NCI-H2107 treated with DMSO at 0.1 percent for 48 hours (cell line): ENCODE measurements around the gene TADA3.

Source experiments
- DNase-seq: peaks from one replicate; lab custom pipeline; 2025; ENCODE audit not compliant: unreplicated experiment; lab: John Stamatoyannopoulos, UW

The TADA3 gene

GRCh38 chr3:9809615-9810432 lies 17.6 kb upstream of the TADA3 start, which contains the start of gene TTLL3:
Gene TTLL3, plus strand, starts transcription at chr3:9810262. Its CDS starts 400 bp downstream, at chr3:9810662.
- DNase-seq, result no peak

- no peak for DNase-seq
These were observed 17.0 kb upstream of the TADA3 start for GRCh38 chr3:9809239-9809614.

GRCh38 chr3:9808345-9809037 lies 16.2 kb upstream of the TADA3 start:
- no peak for DNase-seq

GRCh38 chr3:9807981-9808344 lies 15.7 kb upstream of the TADA3 start:
- DNase-seq, result no peak

GRCh38 chr3:9806688-9807589 lies 14.7 kb upstream of the TADA3 start:
- DNase-seq, result no peak

GRCh38 chr3:9806137-9806536 lies 13.9 kb upstream of the TADA3 start:
- DNase-seq, result no peak

- no peak for DNase-seq
These were observed 12.7 kb upstream of the TADA3 start for GRCh38 chr3:9804996-9805395.

- DNase-seq, result no peak
These were observed 11.2 kb upstream of the TADA3 start for GRCh38 chr3:9803494-9803893.

GRCh38 chr3:9800529-9800928 lies 8.3 kb upstream of the TADA3 start:
- DNase-seq, result no peak

GRCh38 chr3:9797196-9797945 lies 5.1 kb upstream of the TADA3 start:
- no peak for DNase-seq

- no peak for DNase-seq
These were observed 2.9 kb upstream of the TADA3 start for GRCh38 chr3:9795207-9795606.

- DNase-seq, result no peak
These were observed 2.1 kb upstream of the TADA3 start for GRCh38 chr3:9794400-9794799.

GRCh38 chr3:9793161-9793781 lies 998 bp upstream of the TADA3 start:
- DNase-seq, result no peak

- DNase-seq, result no peak
These were observed 376 bp downstream of the TADA3 start for GRCh38 chr3:9791790-9792404.

- DNase-seq, result no peak
These were observed 1.1 kb downstream of the TADA3 start for GRCh38 chr3:9791127-9791526.

GRCh38 chr3:9787714-9788113 lies 4.6 kb downstream of the TADA3 start:
- DNase-seq, result no peak

GRCh38 chr3:9786825-9787669 lies 5.2 kb downstream of the TADA3 start:
- no peak for DNase-seq

GRCh38 chr3:9786209-9786739 lies 6.0 kb downstream of the TADA3 start:
- no peak for DNase-seq

GRCh38 chr3:9785602-9786001 lies 6.7 kb downstream of the TADA3 start:
- DNase-seq, result no peak
